GM23248 (cell line): ENCODE data around the gene HEY2. TPM values are rescaled to one million over a fixed set of nuclear protein-coding genes. Genes with fewer than 3 reads are reported as not detected.
A peak's percentile ranks its signal among the peaks of the same experiment; 100 is the strongest.

ENCODE experiments used
- DNase-seq: peaks from one replicate; pipeline ENCODE4 v3.0.0-alpha.2; 2015
- H2AFZ ChIP-seq: fragments of 200-600 bp; sonication (generic); 2 replicates; pipeline ENCODE4 v1.6.1; 2016; ENCODE audit warnings: antibody characterized with exemption
- H3F3A ChIP-seq: fragments of 200-600 bp; sonication (generic); 2 replicates; pipeline ENCODE4 v1.6.1; 2016; ENCODE audit warnings: mild to moderate bottlenecking, antibody characterized with exemption, mixed run types; ENCODE audit not compliant: insufficient read depth
- H3K27ac ChIP-seq: fragments of 200-600 bp; sonication (generic); 2 replicates; pipeline ENCODE4 v1.5.1; 2016; ENCODE audit warnings: mild to moderate bottlenecking
- H3K27me3 ChIP-seq: fragments of 200-600 bp; sonication (generic); replicated peaks from 2 replicates; pipeline ENCODE4 v1.6.1; 2016; ENCODE audit warnings: mild to moderate bottlenecking; ENCODE audit not compliant: insufficient read depth
- H3K36me3 ChIP-seq: fragments of 200-600 bp; sonication (generic); 2 replicates; pipeline ENCODE4 v1.6.1; 2016; ENCODE audit warnings: low read depth, mild to moderate bottlenecking
- H3K4me1 ChIP-seq: fragments of 200-600 bp; sonication (generic); 2 replicates; pipeline ENCODE4 v1.6.1; 2016; ENCODE audit warnings: mild to moderate bottlenecking; ENCODE audit not compliant: insufficient read depth
- H3K4me2 ChIP-seq: fragments of 200-600 bp; sonication (generic); one replicate; pipeline ENCODE4 v1.6.1; 2016; ENCODE audit warnings: mild to moderate bottlenecking; ENCODE audit not compliant: unreplicated experiment
- H3K4me3 ChIP-seq: fragments of 200-600 bp; sonication (generic); 2 replicates; pipeline ENCODE4 v1.5.1; 2016; ENCODE audit warnings: mild to moderate bottlenecking
- H3K79me2 ChIP-seq: fragments of 200-600 bp; sonication (generic); 2 replicates; pipeline ENCODE4 v1.6.1; 2016; ENCODE audit warnings: mild to moderate bottlenecking; ENCODE audit not compliant: insufficient read depth
- H3K9ac ChIP-seq: fragments of 200-600 bp; sonication (generic); 2 replicates; pipeline ENCODE4 v1.6.1; 2016; ENCODE audit warnings: mild to moderate bottlenecking
- H3K9me2 ChIP-seq: fragments of 200-600 bp; sonication (generic); 2 replicates; pipeline ENCODE4 v1.6.1; 2016; ENCODE audit warnings: mixed run types, mild to moderate bottlenecking, moderate library complexity; ENCODE audit not compliant: insufficient read depth
- H3K9me3 ChIP-seq: fragments of 200-600 bp; sonication (generic); one replicate; pipeline ENCODE4 v1.6.1; 2017; ENCODE audit warnings: low read depth
- H4K20me1 ChIP-seq: fragments of 200-600 bp; sonication (generic); 2 replicates; pipeline ENCODE4 v1.6.0; 2016; ENCODE audit not compliant: insufficient read depth
- EZH2 ChIP-seq: fragments of 200-600 bp; sonication (generic); IDR thresholded peaks from 2 replicates; pipeline ENCODE4 v1.6.1; 2018; ENCODE audit warnings: antibody characterized with exemption, mild to moderate bottlenecking; ENCODE audit not compliant: insufficient read depth, poor library complexity, severe bottlenecking
- EZH2phosphoT487 ChIP-seq: fragments of 200-600 bp; sonication (generic); IDR thresholded peaks from 2 replicates; pipeline ENCODE4 v1.6.1; 2018; ENCODE audit warnings: antibody characterized with exemption, moderate library complexity, mild to moderate bottlenecking, low read depth; ENCODE audit not compliant: insufficient read depth
- WGBS, 2 experiments: methylation state at CpG; one replicate each; pipeline ENCODE4 v1.1.6; 2015 to 2017; ENCODE audit warnings: low lambda C conversion rate in 2 of 2, low coverage in 1 of 2; ENCODE audit errors: missing lambda C conversion rate in 2 of 2; 5-methylcytosine and 5-hydroxymethylcytosine counted together
- in situ Hi-C: fragments of 300-500 bp; cut with MboI; formaldehyde crosslinking; loops from 2 replicates; pipeline ENCODE4 v1.15.0; 2020
- polyA plus RNA-seq: library from polyadenylated mRNA; unstranded; fragments of >200 nt; fragmentation: Nextera tagmentation; extraction: Ambion mirVana; gene quantifications from 2 replicates; pipeline ENCODE4 v1.2.1, GENCODE V29; 2016
- total RNA-seq: library from RNA; depleted of rRNA; stranded (reverse); fragments of >200 nt; shearing (Covaris generic); gene quantifications from 2 replicates; pipeline ENCODE4 v1.2.3, GENCODE V29; 2014

The HEY2 gene
- total and polyA plus RNA-seq, 2 experiments from 2014 or later, result not detected

GRCh38 chr6:125789167-125789566, 39.7 kb downstream of the HEY2 start:
- no peaks in the 10 kb centered on the region for H4K20me1 ChIP-seq
- peaks cover 32% of the 10 kb centered on the region for H3K4me1 ChIP-seq
- no peaks in the 10 kb centered on the region for H3K36me3 ChIP-seq
- H3K4me3 ChIP-seq, result no peak overlapping the region
- peak overlapping the region; percentile 93; the same call in 1 of the 2 replicates for H3K27ac ChIP-seq
- peak; percentile 13 for DNase-seq
- H3F3A ChIP-seq, result peaks cover 21% of the 10 kb centered on the region
- peak overlapping the region; percentile 92 for H3K9ac ChIP-seq
- peak overlapping the region; percentile 94 for H3K4me2 ChIP-seq
- H3K79me2 ChIP-seq, result 0 out of 2 replicates have a peak, but pooled peaks cover 7% of the 10 kb centered on the region
- H2AFZ ChIP-seq, result peak overlapping the region; percentile 83
- no peaks in the 10 kb centered on the region for H3K9me3 ChIP-seq
- 63 to 67% methylated on average over 1 of the region's 1 CpG for WGBS, 2 experiments
- in situ Hi-C loops, result loop anchor here (5.0 kb wide), 1 partner anchor 163 kb away; no protein-coding TSS in a partner anchor
- H3K9me2 ChIP-seq, result no peaks in the 10 kb centered on the region
- no peaks in the 10 kb centered on the region for H3K27me3 ChIP-seq
- TF ChIP-seq EZH2phosphoT487 (no peak), EZH2 (no peak)

DNA sequence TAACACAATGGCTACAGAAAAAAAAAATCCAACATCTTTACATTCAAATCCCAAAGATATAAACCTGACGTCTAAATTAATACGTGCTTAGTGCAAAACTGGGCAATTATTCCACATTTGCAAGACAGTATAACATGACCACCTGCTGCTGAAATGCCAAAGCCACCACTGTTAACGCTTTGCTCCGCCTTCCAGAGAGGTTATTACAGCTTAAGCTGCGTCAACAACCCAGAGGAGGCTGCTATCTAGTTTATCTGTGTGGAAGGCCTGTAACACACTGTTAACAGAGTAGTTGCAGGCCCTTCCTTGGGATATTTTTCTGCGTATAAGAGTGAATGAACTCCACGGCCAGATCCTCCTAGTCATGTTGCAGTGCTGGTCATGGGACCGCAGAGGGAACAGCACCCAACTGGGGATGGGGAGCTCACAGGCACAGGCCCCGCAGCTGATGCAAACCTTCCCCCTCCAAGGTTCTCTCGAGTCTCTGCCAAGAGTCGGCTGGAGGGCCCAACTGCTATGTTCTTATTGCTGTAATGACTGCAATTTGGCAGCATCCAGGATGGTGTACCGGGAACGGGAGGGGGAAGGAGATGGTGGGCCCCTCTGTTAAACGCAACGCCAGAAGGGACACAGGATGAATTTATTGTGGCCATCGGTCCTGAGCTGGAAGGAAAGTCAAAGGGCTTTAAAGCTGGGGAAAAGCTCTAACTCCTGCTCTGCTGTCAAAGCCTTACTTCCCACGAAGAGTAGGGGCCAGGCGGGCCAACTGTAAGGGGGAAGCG, 40.3 kb downstream of the HEY2 start:
- no peak for TF ChIP-seq EZH2phosphoT487
- TF ChIP-seq EZH2, result no peak
- in situ Hi-C loops, result loop anchor here (5.0 kb wide), 1 partner anchor 163 kb away; no protein-coding TSS in a partner anchor
- no peaks in the 10 kb centered on the region for H3K27me3 ChIP-seq
- peak; percentile 67 for DNase-seq
- peak overlapping the region; percentile 92 for H3K9ac ChIP-seq
- H3F3A ChIP-seq, result peaks cover 21% of the 10 kb centered on the region
- 0 out of 2 replicates have a peak, but pooled peaks cover 7% of the 10 kb centered on the region for H3K79me2 ChIP-seq
- H3K4me1 ChIP-seq, result peaks cover 33% of the 10 kb centered on the region
- peak overlapping the region; percentile 94 for H3K4me2 ChIP-seq
- peak overlapping the region; percentile 93 for H3K27ac ChIP-seq
- WGBS, 2 experiments, result 19 to 22% methylated on average over 19 of the region's 19 CpGs
- H3K4me3 ChIP-seq, result peak overlapping the region; percentile 78
- no peaks in the 10 kb centered on the region for H4K20me1 ChIP-seq
- no peaks in the 10 kb centered on the region for H3K9me3 ChIP-seq
- H3K36me3 ChIP-seq, result no peaks in the 10 kb centered on the region
- H3K9me2 ChIP-seq, result no peaks in the 10 kb centered on the region
- H2AFZ ChIP-seq, result peak overlapping the region; percentile 83

DNA sequence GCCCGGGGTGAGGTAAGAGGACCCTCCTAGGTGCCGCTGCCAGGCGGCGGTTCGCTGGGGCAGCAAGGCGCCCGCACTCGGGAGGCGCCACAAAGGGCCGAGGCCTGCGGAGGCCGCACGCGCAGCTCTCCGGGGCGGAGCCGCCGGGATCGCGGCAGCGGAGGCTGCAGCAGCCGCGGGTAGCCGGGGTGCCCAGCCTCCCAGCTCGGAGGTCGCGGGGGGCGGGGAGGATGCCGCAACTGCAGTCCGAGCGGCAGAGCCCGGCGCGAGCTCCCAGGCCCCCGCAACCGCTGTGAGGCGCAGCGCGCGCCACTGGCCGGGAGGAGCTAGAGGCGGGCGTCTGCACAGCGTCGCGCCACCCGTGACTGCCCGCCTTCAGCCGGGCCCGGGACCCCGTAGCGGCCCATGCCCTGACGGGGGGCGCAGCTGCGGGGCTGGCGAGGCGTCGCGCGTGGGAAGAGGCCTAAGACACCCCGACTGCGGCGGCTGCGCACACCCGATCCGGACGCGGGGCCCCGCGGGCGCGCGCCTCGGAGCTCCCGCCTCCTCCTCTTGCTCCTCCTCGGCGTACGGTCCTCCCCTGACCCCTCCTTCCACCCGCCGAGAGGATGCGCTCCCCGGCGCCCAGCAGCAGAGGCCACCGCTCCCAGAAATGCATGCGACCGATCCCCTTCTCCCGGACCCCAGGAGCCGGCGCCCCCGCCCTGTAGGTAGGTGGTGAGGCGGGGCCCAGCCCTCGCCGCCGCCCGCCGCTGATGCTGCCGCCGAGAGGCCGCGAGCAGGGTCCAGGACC, 41.1 kb downstream of the HEY2 start, which contains the start of gene NCOA7:
NCOA7 (plus strand) TSS at position 603 of the 793 bp plus-strand sequence. CDS start 24,395 bp downstream, outside the sequence.
- Histone ChIP-seq H3K4me2 (peak within 1 kb of the TSS; percentile 95), H3F3A (peaks cover 21% of the 10 kb centered on the region), H3K36me3 (no peaks in the 10 kb centered on the region), H3K9me3 (no peaks in the 10 kb centered on the region), H3K27ac (peak within 1 kb of the TSS; percentile 93), H4K20me1 (no peaks in the 10 kb centered on the region), H3K79me2 (peaks cover 8% of the 10 kb centered on the region; the same call in 1 of the 2 replicates), H3K27me3 (no peaks in the 10 kb centered on the region), H2AFZ (peak within 1 kb of the TSS; percentile 83), H3K9ac (peak within 1 kb of the TSS; percentile 92), H3K9me2 (no peaks in the 10 kb centered on the region), H3K4me1 (peaks cover 36% of the 10 kb centered on the region), H3K4me3 (peak within 1 kb of the TSS; percentile 78)
- DNase-seq, result peak; percentile 89
- 0% methylated on average over 56 to 71 of the region's 100 CpGs for WGBS, 2 experiments
- in situ Hi-C loops, result no loop called here
- TF ChIP-seq EZH2, result no peak
- no peak for TF ChIP-seq EZH2phosphoT487

- WGBS, 2 experiments, result 1% methylated on average over 14 to 28 of the region's 28 CpGs
- H2AFZ ChIP-seq, result peak overlapping the region; percentile 83
- TF ChIP-seq EZH2phosphoT487, result no peak
- no peak for TF ChIP-seq EZH2
- H3K4me3 ChIP-seq, result peak overlapping the region; percentile 78
- no peaks in the 10 kb centered on the region for H3K9me2 ChIP-seq
- H3K27me3 ChIP-seq, result no peaks in the 10 kb centered on the region
- peak overlapping the region; percentile 93; the same call in 1 of the 2 replicates for H3K27ac ChIP-seq
- no peaks in the 10 kb centered on the region for H3K36me3 ChIP-seq
- H3F3A ChIP-seq, result peaks cover 21% of the 10 kb centered on the region
- no peaks in the 10 kb centered on the region for H3K9me3 ChIP-seq
- in situ Hi-C loops, result no loop called here
- DNase-seq, result peak; percentile 79
- H3K9ac ChIP-seq, result peak overlapping the region; percentile 92
- no peaks in the 10 kb centered on the region for H4K20me1 ChIP-seq
- H3K79me2 ChIP-seq, result peaks cover 12% of the 10 kb centered on the region; the same call in 1 of the 2 replicates
- H3K4me2 ChIP-seq, result peak overlapping the region; percentile 95
- H3K4me1 ChIP-seq, result peaks cover 36% of the 10 kb centered on the region
These were observed 41.9 kb downstream of the HEY2 start for GRCh38 chr6:125791151-125791819.
